ENCODE data around the gene GAREM1.

DNA sequence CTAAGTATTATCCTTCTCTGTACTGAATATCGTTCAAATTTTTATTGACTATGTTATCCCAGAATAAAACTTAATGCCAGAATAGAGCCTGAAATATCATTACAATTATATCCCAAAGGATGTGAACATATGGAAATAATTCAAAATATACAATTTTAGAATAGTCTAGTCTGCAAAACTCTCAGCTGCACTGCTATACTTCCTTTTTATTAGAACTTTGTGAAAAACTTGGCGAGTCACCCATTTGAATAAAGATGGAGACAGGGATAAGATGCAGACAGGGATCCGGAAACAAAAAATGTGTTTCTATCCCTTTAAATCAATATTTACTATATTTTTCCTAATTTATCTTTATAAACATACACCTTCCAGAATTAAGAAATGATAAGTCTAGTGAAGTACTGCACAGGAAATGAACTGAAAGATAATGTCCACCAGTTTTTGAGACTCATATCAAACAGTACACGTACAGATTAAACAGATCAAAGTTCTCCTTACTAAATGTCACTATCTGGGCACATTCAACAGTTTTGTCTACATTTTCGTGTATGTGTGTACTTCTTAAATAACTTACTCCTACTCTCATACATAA is 173.0 kb downstream of the GAREM1 start:
- TF ChIP-seq, protein P1, sequence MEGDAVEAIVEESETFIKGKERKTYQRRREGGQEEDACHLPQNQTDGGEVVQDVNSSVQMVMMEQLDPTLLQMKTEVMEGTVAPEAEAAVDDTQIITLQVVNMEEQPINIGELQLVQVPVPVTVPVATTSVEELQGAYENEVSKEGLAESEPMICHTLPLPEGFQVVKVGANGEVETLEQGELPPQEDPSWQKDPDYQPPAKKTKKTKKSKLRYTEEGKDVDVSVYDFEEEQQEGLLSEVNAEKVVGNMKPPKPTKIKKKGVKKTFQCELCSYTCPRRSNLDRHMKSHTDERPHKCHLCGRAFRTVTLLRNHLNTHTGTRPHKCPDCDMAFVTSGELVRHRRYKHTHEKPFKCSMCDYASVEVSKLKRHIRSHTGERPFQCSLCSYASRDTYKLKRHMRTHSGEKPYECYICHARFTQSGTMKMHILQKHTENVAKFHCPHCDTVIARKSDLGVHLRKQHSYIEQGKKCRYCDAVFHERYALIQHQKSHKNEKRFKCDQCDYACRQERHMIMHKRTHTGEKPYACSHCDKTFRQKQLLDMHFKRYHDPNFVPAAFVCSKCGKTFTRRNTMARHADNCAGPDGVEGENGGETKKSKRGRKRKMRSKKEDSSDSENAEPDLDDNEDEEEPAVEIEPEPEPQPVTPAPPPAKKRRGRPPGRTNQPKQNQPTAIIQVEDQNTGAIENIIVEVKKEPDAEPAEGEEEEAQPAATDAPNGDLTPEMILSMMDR (IDR thresholded peaks at IDR 0.05 in 2 of 3, conservative IDR thresholded peaks at IDR 0.05 in 1 of 3; ENCODE audit: borderline replicate concordance in 1 of 3, insufficient read depth in 1 of 3, low read depth in 2 of 3, low read length in 2 of 3), result no peak
- TF ChIP-seq EZH2 (IDR thresholded peaks at IDR 0.05), result no peak
- no peak for TF ChIP-seq POLR2A (IDR thresholded peaks at IDR 0.05; ENCODE audit: borderline replicate concordance, extremely low read depth, insufficient read depth, insufficient read length)
- TF ChIP-seq POLR2AphosphoS5 (IDR thresholded peaks at IDR 0.05; ENCODE audit: low read depth, low read length), result no peak
- no peak for TF ChIP-seq YY1 (IDR thresholded peaks at IDR 0.05; ENCODE audit: extremely low read depth, insufficient replicate concordance, low read depth, low read length)
- TF ChIP-seq, protein P2, sequence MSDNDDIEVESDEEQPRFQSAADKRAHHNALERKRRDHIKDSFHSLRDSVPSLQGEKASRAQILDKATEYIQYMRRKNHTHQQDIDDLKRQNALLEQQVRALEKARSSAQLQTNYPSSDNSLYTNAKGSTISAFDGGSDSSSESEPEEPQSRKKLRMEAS (IDR thresholded peaks at IDR 0.05), result no peak
- TF ChIP-seq CEBPB (IDR thresholded peaks at IDR 0.05; ENCODE audit: low read depth), result no peak
- TF ChIP-seq, protein P3, sequence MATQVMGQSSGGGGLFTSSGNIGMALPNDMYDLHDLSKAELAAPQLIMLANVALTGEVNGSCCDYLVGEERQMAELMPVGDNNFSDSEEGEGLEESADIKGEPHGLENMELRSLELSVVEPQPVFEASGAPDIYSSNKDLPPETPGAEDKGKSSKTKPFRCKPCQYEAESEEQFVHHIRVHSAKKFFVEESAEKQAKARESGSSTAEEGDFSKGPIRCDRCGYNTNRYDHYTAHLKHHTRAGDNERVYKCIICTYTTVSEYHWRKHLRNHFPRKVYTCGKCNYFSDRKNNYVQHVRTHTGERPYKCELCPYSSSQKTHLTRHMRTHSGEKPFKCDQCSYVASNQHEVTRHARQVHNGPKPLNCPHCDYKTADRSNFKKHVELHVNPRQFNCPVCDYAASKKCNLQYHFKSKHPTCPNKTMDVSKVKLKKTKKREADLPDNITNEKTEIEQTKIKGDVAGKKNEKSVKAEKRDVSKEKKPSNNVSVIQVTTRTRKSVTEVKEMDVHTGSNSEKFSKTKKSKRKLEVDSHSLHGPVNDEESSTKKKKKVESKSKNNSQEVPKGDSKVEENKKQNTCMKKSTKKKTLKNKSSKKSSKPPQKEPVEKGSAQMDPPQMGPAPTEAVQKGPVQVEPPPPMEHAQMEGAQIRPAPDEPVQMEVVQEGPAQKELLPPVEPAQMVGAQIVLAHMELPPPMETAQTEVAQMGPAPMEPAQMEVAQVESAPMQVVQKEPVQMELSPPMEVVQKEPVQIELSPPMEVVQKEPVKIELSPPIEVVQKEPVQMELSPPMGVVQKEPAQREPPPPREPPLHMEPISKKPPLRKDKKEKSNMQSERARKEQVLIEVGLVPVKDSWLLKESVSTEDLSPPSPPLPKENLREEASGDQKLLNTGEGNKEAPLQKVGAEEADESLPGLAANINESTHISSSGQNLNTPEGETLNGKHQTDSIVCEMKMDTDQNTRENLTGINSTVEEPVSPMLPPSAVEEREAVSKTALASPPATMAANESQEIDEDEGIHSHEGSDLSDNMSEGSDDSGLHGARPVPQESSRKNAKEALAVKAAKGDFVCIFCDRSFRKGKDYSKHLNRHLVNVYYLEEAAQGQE (IDR thresholded peaks at IDR 0.05; ENCODE audit: low read depth), result no peak
- TF ChIP-seq FOSL1 (IDR thresholded peaks at IDR 0.05; ENCODE audit: low read depth), result no peak
- no peak for TF ChIP-seq SRF (IDR thresholded peaks at IDR 0.05; ENCODE audit: low read depth)
- TF ChIP-seq TCF7L2 (IDR thresholded peaks at IDR 0.05; ENCODE audit: borderline replicate concordance, extremely low read depth, insufficient read depth, insufficient read length), result no peak

Data from HCT116 (cell line).